RWPE1 (cell line): Measurements from ENCODE around the gene VMAC.
"Not testable (repeated sequence)": the region's sequence is repeated elsewhere in the genome, so short reads cannot be mapped to it uniquely, and the experiment has no call there.

Experiments used
- CTCF ChIA-PET: fragments of 350-600 bp; sonication (Branson Sonifier 250); formaldehyde crosslinking; extraction: SDS; loops from one replicate; lab custom pipeline; 2021; lab: Yijun Ruan, JAX
- POLR2A ChIA-PET: fragments of 400-600 bp; formaldehyde crosslinking; extraction: SDS; loops from one replicate; lab custom pipeline; 2020; ENCODE audit warnings: antibody characterized with exemption; ENCODE audit not compliant: low non-redundant PET; lab: Yijun Ruan, JAX
- DNase-seq: peaks from one replicate; pipeline ENCODE4 v3.0.0; 2012; ENCODE audit warnings: low spot score
- H3K27ac ChIP-seq: fragments of 450-650 bp; 2 replicates; pipeline ENCODE4 v1.5.1; 2017
- TF ChIP-seq, protein P1 (sequence below): fragments of 450-650 bp; conservative IDR thresholded peaks from 2 replicates; pipeline ENCODE4 v1.5.1; 2017; ENCODE audit warnings: low read depth, mild to moderate bottlenecking

VMAC gene

DNA sequence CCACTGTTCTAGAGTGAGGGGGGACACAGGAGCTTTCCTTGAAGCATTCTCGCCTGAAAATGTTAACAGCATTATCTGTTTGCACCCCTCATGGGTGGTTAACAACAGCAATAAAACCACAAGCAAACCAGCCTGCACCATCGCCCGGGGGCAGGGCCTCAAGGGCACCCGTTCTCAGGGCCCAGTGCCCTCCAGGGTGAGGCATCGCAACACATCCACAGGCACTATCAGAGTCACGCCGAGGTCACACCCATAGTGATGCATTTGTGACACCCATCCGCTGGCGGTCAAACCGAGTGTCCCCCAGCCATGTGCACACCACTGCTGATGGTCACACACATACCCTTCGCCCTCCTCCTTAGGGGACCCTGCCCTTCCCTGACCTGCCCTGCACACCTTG is 38.9 kb upstream of the VMAC start:
- TF ChIP-seq, protein P1, sequence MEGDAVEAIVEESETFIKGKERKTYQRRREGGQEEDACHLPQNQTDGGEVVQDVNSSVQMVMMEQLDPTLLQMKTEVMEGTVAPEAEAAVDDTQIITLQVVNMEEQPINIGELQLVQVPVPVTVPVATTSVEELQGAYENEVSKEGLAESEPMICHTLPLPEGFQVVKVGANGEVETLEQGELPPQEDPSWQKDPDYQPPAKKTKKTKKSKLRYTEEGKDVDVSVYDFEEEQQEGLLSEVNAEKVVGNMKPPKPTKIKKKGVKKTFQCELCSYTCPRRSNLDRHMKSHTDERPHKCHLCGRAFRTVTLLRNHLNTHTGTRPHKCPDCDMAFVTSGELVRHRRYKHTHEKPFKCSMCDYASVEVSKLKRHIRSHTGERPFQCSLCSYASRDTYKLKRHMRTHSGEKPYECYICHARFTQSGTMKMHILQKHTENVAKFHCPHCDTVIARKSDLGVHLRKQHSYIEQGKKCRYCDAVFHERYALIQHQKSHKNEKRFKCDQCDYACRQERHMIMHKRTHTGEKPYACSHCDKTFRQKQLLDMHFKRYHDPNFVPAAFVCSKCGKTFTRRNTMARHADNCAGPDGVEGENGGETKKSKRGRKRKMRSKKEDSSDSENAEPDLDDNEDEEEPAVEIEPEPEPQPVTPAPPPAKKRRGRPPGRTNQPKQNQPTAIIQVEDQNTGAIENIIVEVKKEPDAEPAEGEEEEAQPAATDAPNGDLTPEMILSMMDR = no peak
- ChIA-PET POLR2A (interaction anchor here (0.6 kb wide), 1 partner anchor 35 kb away, joined by 4 read pairs; no protein-coding TSS in a partner anchor), CTCF (no interaction called here)
- DNase-seq = no peak
- no peak overlapping the region for H3K27ac ChIP-seq

DNA sequence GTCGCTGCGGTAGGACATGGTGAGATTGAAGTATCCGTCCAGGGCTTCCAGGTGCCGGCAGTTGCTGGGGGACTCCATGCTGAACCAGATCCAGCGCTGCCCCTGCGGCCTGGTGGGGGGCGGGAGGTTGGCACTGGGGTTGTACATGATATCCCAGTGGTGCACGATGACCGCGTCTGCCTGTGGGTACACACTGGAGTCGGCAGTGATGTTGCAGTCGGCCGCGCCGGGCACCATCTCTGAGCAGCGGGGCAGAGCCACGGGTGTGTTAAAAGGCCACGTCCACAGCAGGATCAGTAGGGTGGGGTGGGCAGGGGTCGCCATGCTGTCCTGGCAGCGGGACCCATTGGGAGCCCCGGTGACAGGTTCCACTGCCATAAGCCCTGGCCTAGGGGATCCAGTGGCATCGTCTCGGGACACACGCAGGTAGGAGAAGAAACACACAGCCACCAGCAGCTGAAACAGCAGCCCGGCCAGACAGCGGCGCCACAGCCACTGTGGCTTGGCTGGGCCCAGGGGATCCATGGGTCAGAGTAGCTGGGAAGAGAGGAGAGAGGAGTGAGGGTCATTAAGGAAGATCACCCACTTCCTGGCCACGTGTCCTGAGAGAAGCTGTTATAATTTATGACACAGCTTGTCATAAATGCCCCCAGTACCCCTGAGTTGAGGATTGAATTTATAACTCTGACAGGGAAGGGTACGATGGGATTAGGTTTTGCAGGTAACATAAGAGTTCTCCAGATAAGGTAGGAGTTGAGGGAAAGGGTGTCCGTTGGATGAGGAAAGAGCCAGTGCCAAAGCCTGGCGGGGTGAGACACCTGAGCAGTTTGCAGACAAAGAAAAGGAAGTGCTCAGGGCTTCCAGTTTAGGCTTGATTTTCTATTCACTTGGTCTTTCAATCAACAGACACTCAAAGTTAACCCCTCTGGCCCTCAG is 37.2 kb upstream of the VMAC start:
- DNase-seq = no peak
- TF ChIP-seq, protein P1 = no peak
- CTCF ChIA-PET = no interaction called here
- POLR2A ChIA-PET = no interaction called here
- no peak overlapping the region for H3K27ac ChIP-seq

DNA sequence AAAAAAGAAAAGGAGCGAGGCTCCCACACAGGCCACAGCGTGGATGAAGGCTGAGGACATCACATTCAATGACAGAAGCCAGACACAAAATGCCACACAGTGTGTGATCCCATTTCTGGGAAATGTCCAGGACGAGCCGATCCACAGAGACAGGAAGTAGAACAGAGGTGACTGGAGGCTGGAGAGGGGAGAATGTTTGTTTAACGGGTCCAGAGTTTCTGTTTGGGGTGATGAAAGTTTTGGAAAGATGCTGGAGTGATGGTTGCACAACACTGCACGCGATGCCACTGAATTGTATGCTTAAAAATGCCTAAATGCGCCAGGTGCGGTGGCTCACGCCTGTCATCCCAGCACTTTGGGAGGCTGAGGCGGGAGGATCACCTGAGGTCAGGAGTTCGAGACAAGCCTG is 33.7 kb upstream of the VMAC start:
- TF ChIP-seq, protein P1 = no peak
- ChIA-PET POLR2A (no interaction called here), CTCF (no interaction called here)
- H3K27ac ChIP-seq = no peak overlapping the region
- no peak for DNase-seq

DNA sequence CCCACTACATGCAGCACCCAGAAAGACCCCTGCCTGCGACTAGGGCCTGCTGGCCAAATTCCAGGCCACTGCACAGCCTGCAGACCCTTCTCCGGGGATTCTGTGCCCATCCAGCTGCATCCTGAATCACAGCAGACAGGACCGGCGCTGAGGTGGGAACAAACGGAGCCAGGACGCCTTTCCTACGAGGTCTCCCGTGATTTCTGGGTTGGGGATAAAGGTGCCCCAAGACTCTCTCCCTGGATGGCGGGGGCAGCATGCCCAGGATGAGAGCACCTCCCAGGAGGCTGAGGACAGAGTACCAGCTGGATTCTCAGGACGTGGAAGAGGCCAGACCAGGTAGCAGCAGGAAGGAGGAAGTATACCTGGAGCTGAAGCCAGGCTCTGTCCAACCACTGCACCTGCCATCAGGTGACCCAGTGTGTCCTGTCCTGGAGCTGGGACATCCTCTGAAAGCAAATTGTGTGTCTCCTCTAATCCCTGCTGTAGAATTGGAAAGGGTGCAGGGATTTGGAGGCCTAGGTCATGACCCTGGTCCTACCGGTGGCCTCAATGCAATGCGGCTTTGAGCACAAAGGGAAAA is 31.0 kb upstream of the VMAC start:
- H3K27ac ChIP-seq = no peak overlapping the region
- no peak for DNase-seq
- TF ChIP-seq, protein P1 = no peak
- POLR2A ChIA-PET = no interaction called here
- CTCF ChIA-PET = no interaction called here

DNA sequence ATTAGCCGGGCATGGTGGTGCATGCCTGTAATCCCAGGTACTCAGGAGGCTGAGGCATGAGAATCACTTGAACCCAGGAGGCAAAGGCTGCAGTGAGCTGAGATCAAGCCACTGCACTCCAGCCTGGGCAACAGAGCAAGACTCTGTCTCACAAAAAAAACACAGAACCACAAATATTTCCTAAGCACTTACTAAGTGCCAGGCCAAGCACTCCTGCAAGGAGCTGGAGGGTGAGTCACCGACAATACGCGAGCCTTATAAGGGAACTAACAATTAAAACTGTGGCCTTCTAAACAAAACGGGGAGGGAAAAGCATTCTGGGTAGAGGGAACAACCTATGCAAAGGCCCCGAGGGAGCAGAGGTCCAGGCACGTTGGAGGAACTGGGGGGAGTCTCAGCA is 30.2 kb upstream of the VMAC start:
- CTCF ChIA-PET, H3K27ac ChIP-seq, DNase-seq, POLR2A ChIA-PET: not testable (repeated sequence)

DNA sequence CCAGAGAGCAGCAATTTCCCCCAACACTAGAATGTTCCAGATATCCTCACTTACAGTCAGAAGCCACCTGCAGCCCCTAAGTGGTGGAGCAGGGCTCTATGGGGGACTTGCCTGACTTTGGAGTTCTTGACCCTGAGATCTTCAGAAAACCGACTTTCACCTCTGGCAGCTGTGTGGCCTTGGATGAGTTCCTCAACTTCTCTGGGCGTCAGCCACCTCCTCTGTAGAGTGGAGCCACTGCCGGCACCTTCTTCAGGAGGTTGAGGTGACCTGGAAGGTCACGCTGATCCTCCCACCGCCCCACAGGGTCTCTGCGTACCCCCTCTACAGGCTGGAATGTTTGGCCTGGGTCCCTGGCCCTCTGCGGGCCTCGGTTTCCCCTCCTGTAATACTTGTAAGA is 27.2 kb upstream of the VMAC start:
- no peak overlapping the region for H3K27ac ChIP-seq
- ChIA-PET CTCF (interaction anchor here (0.6 kb wide), 1 partner anchor 10 kb away, joined by 3 read pairs; no protein-coding TSS in a partner anchor), POLR2A (interaction anchor here (0.6 kb wide), 1 partner anchor 140 kb away, joined by 3 read pairs; no protein-coding TSS in a partner anchor)
- DNase-seq = no peak
- TF ChIP-seq, protein P1 = no peak

DNA sequence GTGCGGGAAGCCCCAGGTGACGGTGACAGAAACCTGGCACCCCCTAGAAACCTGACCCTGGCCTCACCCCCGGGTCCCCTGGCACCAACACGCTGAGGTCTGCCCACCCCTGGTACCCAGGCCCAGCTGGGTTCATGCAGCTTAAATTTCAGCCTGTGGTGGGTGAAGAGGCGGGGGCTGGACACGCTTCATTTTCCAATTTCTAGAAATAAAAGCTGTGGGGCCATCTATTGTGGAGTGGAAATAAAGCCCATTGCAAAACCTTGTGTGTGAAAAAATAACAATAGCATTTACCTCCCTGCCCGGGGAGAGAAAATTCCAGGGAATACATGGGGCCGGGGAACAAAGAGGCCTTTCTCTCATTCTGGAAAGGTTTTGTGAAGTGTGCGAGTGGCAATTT is 26.8 kb upstream of the VMAC start:
- H3K27ac ChIP-seq = no peak overlapping the region
- TF ChIP-seq, protein P1 = no peak
- ChIA-PET POLR2A (no interaction called here), CTCF (interaction anchor here (0.6 kb wide), 1 partner anchor 9 kb away, joined by 3 read pairs; no protein-coding TSS in a partner anchor)
- no peak for DNase-seq
